LHCN-M2 (cell line): ENCODE results near the gene TBCD. TPM values are rescaled to one million over a fixed set of nuclear protein-coding genes. Genes with fewer than 3 reads are reported as not detected.
"Not testable (repeated sequence)": the region's sequence is repeated elsewhere in the genome, so short reads cannot be mapped to it uniquely, and the experiment has no call there.

Experiments
- DNase-seq: peaks from one replicate; pipeline ENCODE4 v3.0.0-alpha.2; 2012; ENCODE audit warnings: low read depth
- total RNA-seq: library from RNA; depleted of rRNA; stranded (reverse); fragments of >200 nt; gene quantifications from 2 replicates; pipeline ENCODE4 v1.2.3, GENCODE V29; 2014

Gene TBCD
- total RNA-seq, 1 experiment from 2014 or later, result 46.2 TPM

GRCh38 chr17:82729479-82730260 is 22.2 kb upstream of the TBCD start:
- no peak for DNase-seq

GRCh38 chr17:82732118-82732743 is 19.6 kb upstream of the TBCD start:
- DNase-seq, result no peak

- no peak for DNase-seq
Measured at GRCh38 chr17:82734987-82735866, 16.6 kb upstream of the TBCD start, which contains the start of gene FN3K. Gene FN3K, plus strand, starts transcription at chr17:82735615. Its CDS starts 22 bp downstream, at chr17:82735637.

- DNase-seq, result no peak
Measured at GRCh38 chr17:82736511-82737185, 15.2 kb upstream of the TBCD start.

- DNase-seq, result no peak
Measured at GRCh38 chr17:82737967-82738877, 13.6 kb upstream of the TBCD start.

- DNase-seq, result no peak
Measured at GRCh38 chr17:82740906-82741759, 10.7 kb upstream of the TBCD start.

GRCh38 chr17:82743344-82744219 is 8.3 kb upstream of the TBCD start:
- DNase-seq, result no peak

- DNase-seq, result not testable (repeated sequence)
Measured at GRCh38 chr17:82744736-82745135, 7.1 kb upstream of the TBCD start.

- no peak for DNase-seq
Measured at GRCh38 chr17:82745524-82745923, 6.3 kb upstream of the TBCD start.

GRCh38 chr17:82748756-82749155 is 3.1 kb upstream of the TBCD start:
- DNase-seq, result no peak

GRCh38 chr17:82750241-82750908 is 1.5 kb upstream of the TBCD start:
- DNase-seq, result no peak

- DNase-seq, result no peak
Measured at GRCh38 chr17:82751171-82751570, 694 bp upstream of the TBCD start.

GRCh38 chr17:82752371-82753200 is 721 bp downstream of the TBCD start:
- DNase-seq, result peak; percentile 35

GRCh38 chr17:82753201-82753464 is 1.3 kb downstream of the TBCD start:
- no peak for DNase-seq

GRCh38 chr17:82754297-82755208 is 2.7 kb downstream of the TBCD start:
- DNase-seq, result peak; percentile 37

- DNase-seq, result no peak
Measured at GRCh38 chr17:82756166-82756565, 4.3 kb downstream of the TBCD start.
